Stimulated activated CD4-positive, alpha-beta T cell treated with anti-CD3 and anti-CD28 coated beads, Interleukin-1b, Interleukin-23, amount 100 ng/mL, for 48 hours (primary cell): Measurements from ENCODE around the gene NXN.
"Not testable (repeated sequence)": the region's sequence is repeated elsewhere in the genome, so short reads cannot be mapped to it uniquely, and the experiment has no call there.

Experiments
- DNase-seq: peaks from one replicate; pipeline ENCODE4 v3.0.0-alpha.2; 2020

NXN gene

GRCh38 chr17:951325-952132 is 28.0 kb downstream of the NXN start:
- no peak for DNase-seq

- DNase-seq, result no peak
These were observed 29.8 kb downstream of the NXN start for GRCh38 chr17:949623-950303.

- no peak for DNase-seq
These were observed 31.2 kb downstream of the NXN start for GRCh38 chr17:948284-948852.

- no peak for DNase-seq
These were observed 32.9 kb downstream of the NXN start for GRCh38 chr17:946510-947236.

- no peak for DNase-seq
These were observed 33.9 kb downstream of the NXN start for GRCh38 chr17:945672-946071.

GRCh38 chr17:944266-944826 is 35.2 kb downstream of the NXN start:
- DNase-seq, result no peak

GRCh38 chr17:935485-935884 is 44.1 kb downstream of the NXN start:
- no peak for DNase-seq

- DNase-seq, result no peak
These were observed 46.1 kb downstream of the NXN start for GRCh38 chr17:933312-934073.

GRCh38 chr17:930258-930657 is 49.3 kb downstream of the NXN start:
- no peak for DNase-seq

GRCh38 chr17:929586-929985 is 50.0 kb downstream of the NXN start:
- no peak for DNase-seq

- DNase-seq, result no peak
These were observed 51.7 kb downstream of the NXN start for GRCh38 chr17:927611-928461.

- no peak for DNase-seq
These were observed 53.8 kb downstream of the NXN start for GRCh38 chr17:925817-926216.

- DNase-seq, result no peak
These were observed 54.7 kb downstream of the NXN start for GRCh38 chr17:924711-925475.

GRCh38 chr17:924306-924705 is 55.3 kb downstream of the NXN start:
- not testable (repeated sequence) for DNase-seq

GRCh38 chr17:923633-924032 is 55.9 kb downstream of the NXN start:
- DNase-seq, result no peak

- DNase-seq, result no peak
These were observed 58.4 kb downstream of the NXN start for GRCh38 chr17:921161-921560.

- DNase-seq, result no peak
These were observed 59.4 kb downstream of the NXN start for GRCh38 chr17:920190-920589.

GRCh38 chr17:917941-918740 is 61.4 kb downstream of the NXN start:
- DNase-seq, result no peak

- no peak for DNase-seq
These were observed 62.2 kb downstream of the NXN start for GRCh38 chr17:917391-917811.

- no peak for DNase-seq
These were observed 63.3 kb downstream of the NXN start for GRCh38 chr17:916315-916714.
